GM12878 (cell line): ENCODE measurements around the gene BTBD1. TPM values are rescaled to one million over a fixed set of nuclear protein-coding genes. Genes with fewer than 3 reads are reported as not detected.

Experiments used
- ATF7 ChIP-seq: fragments of 450-650 bp; IDR thresholded peaks from 2 replicates; pipeline ENCODE4 v1.6.1; 2016; ENCODE audit warnings: low read depth, mild to moderate bottlenecking
- CREM ChIP-seq: IDR thresholded peaks from 2 replicates; pipeline ENCODE4 v1.6.1; 2014; ENCODE audit warnings: antibody characterized with exemption, low read depth
- DPF2 ChIP-seq: fragments of 450-650 bp; IDR thresholded peaks from 2 replicates; pipeline ENCODE4 v1.6.1; 2017; ENCODE audit warnings: mild to moderate bottlenecking
- E2F8 ChIP-seq: fragments of 450-650 bp; IDR thresholded peaks from 2 replicates; pipeline ENCODE4 v1.6.1; 2018; ENCODE audit warnings: mild to moderate bottlenecking, low read depth, moderate library complexity; ENCODE audit not compliant: partially characterized antibody
- EZH2 ChIP-seq: IDR thresholded peaks from 2 replicates; pipeline ENCODE4 v1.6.1; 2012; ENCODE audit warnings: low read depth, mild to moderate bottlenecking, control low read depth, inconsistent platforms, low read length, borderline replicate concordance; ENCODE audit not compliant: control insufficient read depth
- HDGF ChIP-seq: fragments of 450-650 bp; IDR thresholded peaks from 2 replicates; pipeline ENCODE4 v1.6.1; 2016; ENCODE audit warnings: antibody characterized with exemption
- JUNB ChIP-seq: IDR thresholded peaks from 2 replicates; pipeline ENCODE4 v1.6.1; 2016; ENCODE audit warnings: antibody characterized with exemption, mild to moderate bottlenecking
- NBN ChIP-seq: fragments of 450-650 bp; IDR thresholded peaks from 2 replicates; pipeline ENCODE4 v1.6.1; 2016
- NFXL1 ChIP-seq: fragments of 450-650 bp; IDR thresholded peaks from 2 replicates; pipeline ENCODE4 v1.6.1; 2017; ENCODE audit warnings: antibody characterized with exemption, mild to moderate bottlenecking, borderline replicate concordance
- PAX8 ChIP-seq: fragments of 450-650 bp; IDR thresholded peaks from 2 replicates; pipeline ENCODE4 v1.6.1; 2017; ENCODE audit warnings: mild to moderate bottlenecking, moderate library complexity
- PML ChIP-seq: IDR thresholded peaks from 2 replicates; pipeline ENCODE4 v1.6.1; 2012; ENCODE audit warnings: low read length, inconsistent platforms
- TCF7 ChIP-seq: IDR thresholded peaks from 2 replicates; pipeline ENCODE4 v1.6.1; 2014; ENCODE audit warnings: antibody characterized with exemption, borderline replicate concordance
- ZBTB40 ChIP-seq: fragments of 450-650 bp; IDR thresholded peaks from 2 replicates; pipeline ENCODE4 v1.6.1; 2016; ENCODE audit warnings: mild to moderate bottlenecking, moderate library complexity, borderline replicate concordance
- ZNF384 ChIP-seq: IDR thresholded peaks from 2 replicates; pipeline ENCODE4 v1.6.1; 2012; ENCODE audit warnings: low read depth, mild to moderate bottlenecking, low read length, improper control_type of control experiment, borderline replicate concordance
- polyA plus RNA-seq, 11 experiments: library from polyadenylated mRNA; depleted of rRNA in 4 of 11; unstranded in 6 of 11; stranded (reverse) in 5 of 11; fragments of >200 nt; fragmentation: Nextera tagmentation in 4 of 11; fragmentation: Illumina TruSeq in 1 of 11; extraction: Ambion mirVana in 4 of 11; extraction: Trizol in 1 of 11; gene quantifications; 1 replicate in 1 of 11; 2 replicates in 10 of 11; pipeline versions ENCODE4 v1.2.1 to v1.2.3, GENCODE V29; 2011 to 2016; ENCODE audit warnings: inconsistent platforms in 2 of 11, missing spikeins in 2 of 11, low read depth in 1 of 11
- total RNA-seq, 4 experiments: library from RNA; depleted of rRNA in 3 of 4; stranded (reverse); fragments of >200 nt in 3 of 4; fragmentation: Illumina TruSeq in 1 of 4; extraction: Trizol in 1 of 4; gene quantifications; 2 replicates each; pipeline versions ENCODE4 v1.2.1 to v1.2.3, GENCODE V29; 2013 to 2021
- TF ChIP-seq, protein P1 (sequence below): IDR thresholded peaks from 2 replicates; pipeline ENCODE4 v1.6.1; 2012; ENCODE audit warnings: low read depth, low read length, improper control_type of control experiment
- TF ChIP-seq, protein P2 (sequence below): IDR thresholded peaks from 2 replicates; pipeline ENCODE4 v1.6.1; 2012; ENCODE audit warnings: mild to moderate bottlenecking, low read depth, low read length
- TF ChIP-seq, protein P3 (sequence below): fragments of 450-650 bp; IDR thresholded peaks from 2 replicates; pipeline ENCODE4 v1.6.1; 2016; ENCODE audit warnings: mild to moderate bottlenecking

The BTBD1 gene
- total and polyA plus RNA-seq, 10 of the 15 experiments (the other 5 are each of a cell fraction or from before 2014, with no cell fraction given), result 17.5 to 90.4 (median 73.1) TPM

DNA sequence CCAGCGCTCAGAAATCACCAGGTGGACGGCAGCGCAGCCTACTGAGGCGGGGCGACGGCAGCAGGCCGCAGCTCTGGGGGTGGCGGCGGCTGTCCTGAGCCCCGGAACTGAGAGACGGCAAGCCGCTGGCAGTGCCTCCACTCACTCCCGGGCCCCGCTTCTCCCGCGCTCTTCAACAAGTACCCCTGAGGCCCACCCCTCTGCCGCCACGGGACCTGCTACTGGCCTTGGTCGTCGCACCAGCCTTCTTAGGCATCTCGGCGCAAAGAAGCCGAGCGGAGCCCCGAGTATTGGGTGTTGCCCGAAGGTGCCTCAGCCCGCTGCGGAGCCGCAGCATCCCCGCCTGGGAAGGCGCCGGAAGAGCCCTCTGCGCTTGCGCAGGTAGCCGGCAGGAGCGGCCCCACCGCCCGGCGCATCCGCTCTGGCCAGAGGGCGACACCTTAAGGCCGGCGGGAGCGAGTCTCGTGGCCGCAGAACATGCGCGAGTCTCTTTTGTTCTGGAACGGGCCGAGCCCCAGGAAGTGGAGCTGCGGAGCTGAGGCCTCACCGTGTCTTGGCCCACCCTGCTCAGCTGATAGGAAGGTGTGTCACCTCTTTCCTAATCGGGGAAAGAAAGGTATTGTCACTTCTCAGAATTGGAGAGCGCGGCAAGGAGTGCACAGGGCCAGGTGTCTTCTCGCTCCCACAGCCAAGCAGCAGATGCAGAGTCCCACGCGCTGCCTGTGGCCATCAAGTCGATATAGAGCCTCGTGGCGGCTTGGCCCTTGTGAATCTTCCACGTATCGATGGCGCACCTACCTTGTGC is 55.6 kb downstream of the BTBD1 start, which contains the start of gene C15orf40 (continued):
- TF ChIP-seq PML (0 out of 2 replicates have a peak, but pooled peaks have one; percentile 53), DPF2 (peak; percentile 79; the same call in 1 of the 2 replicates), ATF7 (no peak), CREM (peak; percentile 46; the same call in 1 of the 2 replicates), PAX8 (no peak), ZNF384 (no peak), JUNB (no peak), TCF7 (no peak), EZH2 (no peak), HDGF (no peak), E2F8 (no peak), NFXL1 (no peak), NBN (peak; percentile 83), ZBTB40 (peak; percentile 87)
- TF ChIP-seq, protein P1, sequence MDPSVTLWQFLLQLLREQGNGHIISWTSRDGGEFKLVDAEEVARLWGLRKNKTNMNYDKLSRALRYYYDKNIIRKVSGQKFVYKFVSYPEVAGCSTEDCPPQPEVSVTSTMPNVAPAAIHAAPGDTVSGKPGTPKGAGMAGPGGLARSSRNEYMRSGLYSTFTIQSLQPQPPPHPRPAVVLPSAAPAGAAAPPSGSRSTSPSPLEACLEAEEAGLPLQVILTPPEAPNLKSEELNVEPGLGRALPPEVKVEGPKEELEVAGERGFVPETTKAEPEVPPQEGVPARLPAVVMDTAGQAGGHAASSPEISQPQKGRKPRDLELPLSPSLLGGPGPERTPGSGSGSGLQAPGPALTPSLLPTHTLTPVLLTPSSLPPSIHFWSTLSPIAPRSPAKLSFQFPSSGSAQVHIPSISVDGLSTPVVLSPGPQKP, result peak; percentile 85
- TF ChIP-seq, protein P2, sequence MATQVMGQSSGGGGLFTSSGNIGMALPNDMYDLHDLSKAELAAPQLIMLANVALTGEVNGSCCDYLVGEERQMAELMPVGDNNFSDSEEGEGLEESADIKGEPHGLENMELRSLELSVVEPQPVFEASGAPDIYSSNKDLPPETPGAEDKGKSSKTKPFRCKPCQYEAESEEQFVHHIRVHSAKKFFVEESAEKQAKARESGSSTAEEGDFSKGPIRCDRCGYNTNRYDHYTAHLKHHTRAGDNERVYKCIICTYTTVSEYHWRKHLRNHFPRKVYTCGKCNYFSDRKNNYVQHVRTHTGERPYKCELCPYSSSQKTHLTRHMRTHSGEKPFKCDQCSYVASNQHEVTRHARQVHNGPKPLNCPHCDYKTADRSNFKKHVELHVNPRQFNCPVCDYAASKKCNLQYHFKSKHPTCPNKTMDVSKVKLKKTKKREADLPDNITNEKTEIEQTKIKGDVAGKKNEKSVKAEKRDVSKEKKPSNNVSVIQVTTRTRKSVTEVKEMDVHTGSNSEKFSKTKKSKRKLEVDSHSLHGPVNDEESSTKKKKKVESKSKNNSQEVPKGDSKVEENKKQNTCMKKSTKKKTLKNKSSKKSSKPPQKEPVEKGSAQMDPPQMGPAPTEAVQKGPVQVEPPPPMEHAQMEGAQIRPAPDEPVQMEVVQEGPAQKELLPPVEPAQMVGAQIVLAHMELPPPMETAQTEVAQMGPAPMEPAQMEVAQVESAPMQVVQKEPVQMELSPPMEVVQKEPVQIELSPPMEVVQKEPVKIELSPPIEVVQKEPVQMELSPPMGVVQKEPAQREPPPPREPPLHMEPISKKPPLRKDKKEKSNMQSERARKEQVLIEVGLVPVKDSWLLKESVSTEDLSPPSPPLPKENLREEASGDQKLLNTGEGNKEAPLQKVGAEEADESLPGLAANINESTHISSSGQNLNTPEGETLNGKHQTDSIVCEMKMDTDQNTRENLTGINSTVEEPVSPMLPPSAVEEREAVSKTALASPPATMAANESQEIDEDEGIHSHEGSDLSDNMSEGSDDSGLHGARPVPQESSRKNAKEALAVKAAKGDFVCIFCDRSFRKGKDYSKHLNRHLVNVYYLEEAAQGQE, result no peak
- TF ChIP-seq, protein P3, sequence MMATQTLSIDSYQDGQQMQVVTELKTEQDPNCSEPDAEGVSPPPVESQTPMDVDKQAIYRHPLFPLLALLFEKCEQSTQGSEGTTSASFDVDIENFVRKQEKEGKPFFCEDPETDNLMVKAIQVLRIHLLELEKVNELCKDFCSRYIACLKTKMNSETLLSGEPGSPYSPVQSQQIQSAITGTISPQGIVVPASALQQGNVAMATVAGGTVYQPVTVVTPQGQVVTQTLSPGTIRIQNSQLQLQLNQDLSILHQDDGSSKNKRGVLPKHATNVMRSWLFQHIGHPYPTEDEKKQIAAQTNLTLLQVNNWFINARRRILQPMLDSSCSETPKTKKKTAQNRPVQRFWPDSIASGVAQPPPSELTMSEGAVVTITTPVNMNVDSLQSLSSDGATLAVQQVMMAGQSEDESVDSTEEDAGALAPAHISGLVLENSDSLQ, result no peak
